ENCODE data around the gene EZH1.
"Not testable (repeated sequence)": the region's sequence is repeated elsewhere in the genome, so short reads cannot be mapped to it uniquely, and the experiment has no call there.

The EZH1 gene

DNA sequence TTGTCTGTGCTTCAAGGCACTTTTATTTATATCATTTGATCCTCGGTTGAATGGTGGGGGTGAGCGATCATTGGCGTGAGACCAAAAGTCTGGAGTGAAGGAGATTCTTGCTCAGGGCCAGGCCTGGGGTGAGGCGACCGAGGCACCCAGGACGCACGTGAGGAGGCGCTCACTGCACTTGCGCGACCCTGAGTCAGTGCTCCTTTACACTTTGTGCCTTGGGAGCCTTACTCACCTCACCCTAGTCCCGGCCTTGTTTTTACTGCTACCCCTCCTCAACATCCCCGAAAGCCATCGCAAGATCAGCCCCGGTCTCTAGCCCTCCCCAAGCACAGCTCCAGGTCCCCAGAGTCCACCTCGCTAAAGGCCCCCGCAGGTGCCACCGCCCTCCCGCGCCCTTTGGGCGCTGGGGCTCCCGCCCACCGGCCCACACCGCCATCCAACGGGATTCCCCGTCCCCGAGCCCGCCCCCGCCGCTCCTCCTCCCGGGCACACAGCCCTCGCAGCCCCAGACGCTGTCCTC is 496 bp downstream of the EZH1 start:
- Histone ChIP-seq H3K9ac (ENCODE audit: low read length) (peak overlapping the region; percentile 67), H3K4me3 (ENCODE audit: low read length) (peak overlapping the region; percentile 72), H3K36me3 (ENCODE audit: control insufficient read depth, low read depth, low read length) (no peaks in the 10 kb centered on the region), H3K27ac (ENCODE audit: low read length) (peak overlapping the region; percentile 21), H3K9me3 (ENCODE audit: control insufficient read depth, low read depth, low read length) (peaks cover 4% of the 10 kb centered on the region), H3K4me1 (ENCODE audit: control insufficient read depth, low read depth, low read length) (peaks cover 16% of the 10 kb centered on the region), H3K27me3 (ENCODE audit: control insufficient read depth, insufficient read depth, low read length) (peaks cover 28% of the 10 kb centered on the region)

DNA sequence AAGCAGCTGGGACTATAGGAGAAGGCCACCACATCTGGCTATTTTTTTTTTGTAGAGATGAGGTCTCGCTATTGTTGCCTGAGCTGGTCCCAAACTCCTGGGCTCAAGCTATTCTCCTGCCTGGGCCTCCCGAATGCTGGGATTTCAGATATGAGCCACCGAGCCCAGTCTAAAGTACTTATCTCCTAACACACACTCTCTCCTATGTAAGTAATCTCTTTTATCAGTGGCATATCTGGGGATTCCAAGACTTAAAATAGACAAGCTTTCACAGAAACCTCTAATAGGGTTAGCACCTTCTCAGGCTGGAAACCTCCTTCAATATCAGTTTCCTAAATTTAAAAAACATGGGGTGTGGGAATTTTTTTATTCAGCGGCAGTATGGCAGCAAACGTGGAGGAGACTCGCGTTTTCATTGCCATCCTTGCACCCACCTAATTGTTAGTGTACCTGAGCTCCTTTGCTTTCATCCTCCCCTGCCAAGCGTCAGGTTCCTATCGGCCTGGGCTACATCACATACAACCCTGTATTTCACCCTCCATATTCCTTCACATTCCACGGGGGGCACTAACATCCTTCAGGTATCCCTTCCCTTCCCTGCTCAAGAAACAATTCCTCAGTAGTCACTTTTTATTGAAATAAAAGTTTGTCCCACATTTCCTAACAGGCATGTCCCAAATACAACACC is 1.1 kb downstream of the EZH1 start:
- peak overlapping the region; percentile 21 for H3K27ac ChIP-seq (ENCODE audit: low read length)
- peak overlapping the region; percentile 67 for H3K9ac ChIP-seq (ENCODE audit: low read length)
- peaks cover 4% of the 10 kb centered on the region for H3K9me3 ChIP-seq (ENCODE audit: control insufficient read depth, low read depth, low read length)
- peak overlapping the region; percentile 72 for H3K4me3 ChIP-seq (ENCODE audit: low read length)
- H3K4me1 ChIP-seq (ENCODE audit: control insufficient read depth, low read depth, low read length) = peaks cover 15% of the 10 kb centered on the region
- H3K36me3 ChIP-seq (ENCODE audit: control insufficient read depth, low read depth, low read length) = no peaks in the 10 kb centered on the region
- H3K27me3 ChIP-seq (ENCODE audit: control insufficient read depth, insufficient read depth, low read length) = peaks cover 28% of the 10 kb centered on the region

DNA sequence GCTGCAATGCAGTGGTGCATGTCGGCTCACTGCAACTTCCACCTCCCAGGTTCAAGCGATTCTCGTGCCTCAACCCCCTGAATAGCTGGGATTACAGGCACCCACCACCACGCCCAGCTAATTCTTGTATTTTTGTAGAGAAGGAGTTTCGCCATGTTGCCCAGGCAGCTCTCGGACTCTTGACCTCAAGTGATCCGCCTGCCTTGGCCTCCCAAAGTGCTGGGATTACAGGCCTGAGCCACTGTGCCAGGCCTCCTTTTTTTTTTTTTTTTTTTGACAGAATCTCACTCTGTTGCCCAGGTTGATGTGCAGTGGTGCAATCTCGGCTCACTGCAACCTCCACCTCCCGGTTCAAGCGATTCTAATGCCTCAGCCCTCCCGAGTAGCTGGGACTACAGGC is 1.9 kb downstream of the EZH1 start:
- not testable (repeated sequence) for H3K4me1 ChIP-seq (ENCODE audit: control insufficient read depth, low read depth, low read length); H3K36me3 ChIP-seq (ENCODE audit: control insufficient read depth, low read depth, low read length); H3K9ac ChIP-seq (ENCODE audit: low read length); H3K9me3 ChIP-seq (ENCODE audit: control insufficient read depth, low read depth, low read length); H3K4me3 ChIP-seq (ENCODE audit: low read length); H3K27ac ChIP-seq (ENCODE audit: low read length)
- H3K27me3 ChIP-seq (ENCODE audit: control insufficient read depth, insufficient read depth, low read length) = peaks cover 25% of the 10 kb centered on the region

DNA sequence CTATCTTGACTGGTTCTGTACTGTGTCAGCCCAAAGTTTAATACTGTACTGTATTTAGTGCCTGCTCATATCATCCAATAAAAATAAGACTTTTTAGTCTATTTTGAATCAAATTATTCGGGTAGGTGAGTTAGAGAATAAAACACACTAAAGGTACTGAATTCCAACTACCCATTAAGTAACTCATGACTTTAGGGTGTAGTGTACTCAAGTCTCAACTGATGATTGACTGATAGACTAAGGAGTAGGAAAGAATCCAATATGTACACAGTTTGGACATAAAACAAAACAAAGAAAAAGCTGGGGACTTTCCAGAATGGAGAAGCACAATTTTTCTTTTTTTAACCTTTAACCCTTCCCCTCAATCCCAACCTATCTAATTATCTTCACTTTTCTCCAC is 4.1 kb downstream of the EZH1 start:
- H3K4me3 ChIP-seq (ENCODE audit: low read length) = no peak overlapping the region
- no peak overlapping the region for H3K9ac ChIP-seq (ENCODE audit: low read length)
- H3K36me3 ChIP-seq (ENCODE audit: control insufficient read depth, low read depth, low read length) = no peaks in the 10 kb centered on the region
- peaks cover 6% of the 10 kb centered on the region for H3K4me1 ChIP-seq (ENCODE audit: control insufficient read depth, low read depth, low read length)
- peaks cover 4% of the 10 kb centered on the region for H3K9me3 ChIP-seq (ENCODE audit: control insufficient read depth, low read depth, low read length)
- H3K27me3 ChIP-seq (ENCODE audit: control insufficient read depth, insufficient read depth, low read length) = peaks cover 8% of the 10 kb centered on the region
- no peak overlapping the region for H3K27ac ChIP-seq (ENCODE audit: low read length)

DNA sequence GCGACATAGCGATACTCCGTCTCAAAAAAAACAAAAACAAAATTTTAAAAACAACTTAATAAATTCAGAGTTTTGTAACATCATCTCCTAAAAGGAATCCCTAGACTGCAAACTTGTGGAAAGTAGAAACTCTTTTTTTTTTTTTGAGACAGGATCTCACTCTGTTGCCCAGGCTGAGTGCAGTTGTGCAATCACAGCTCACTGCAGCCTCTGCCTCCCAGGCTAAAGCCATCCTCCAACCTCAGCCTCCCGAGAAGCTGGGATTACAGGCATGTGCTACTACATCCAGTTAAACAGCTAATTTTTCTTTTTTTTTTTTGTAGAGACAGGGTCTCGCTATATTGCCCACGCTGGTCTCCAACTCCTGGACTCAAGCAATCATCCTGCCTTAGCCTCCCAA is 19.7 kb downstream of the EZH1 start:
- no peak overlapping the region for H3K27ac ChIP-seq (ENCODE audit: low read length)
- H3K27me3 ChIP-seq (ENCODE audit: control insufficient read depth, insufficient read depth, low read length) = no peaks in the 10 kb centered on the region
- no peaks in the 10 kb centered on the region for H3K4me1 ChIP-seq (ENCODE audit: control insufficient read depth, low read depth, low read length)
- H3K36me3 ChIP-seq (ENCODE audit: control insufficient read depth, low read depth, low read length) = peaks cover 40% of the 10 kb centered on the region
- H3K4me3 ChIP-seq (ENCODE audit: low read length) = no peak overlapping the region
- no peak overlapping the region for H3K9ac ChIP-seq (ENCODE audit: low read length)
- H3K9me3 ChIP-seq (ENCODE audit: control insufficient read depth, low read depth, low read length) = no peaks in the 10 kb centered on the region

DNA sequence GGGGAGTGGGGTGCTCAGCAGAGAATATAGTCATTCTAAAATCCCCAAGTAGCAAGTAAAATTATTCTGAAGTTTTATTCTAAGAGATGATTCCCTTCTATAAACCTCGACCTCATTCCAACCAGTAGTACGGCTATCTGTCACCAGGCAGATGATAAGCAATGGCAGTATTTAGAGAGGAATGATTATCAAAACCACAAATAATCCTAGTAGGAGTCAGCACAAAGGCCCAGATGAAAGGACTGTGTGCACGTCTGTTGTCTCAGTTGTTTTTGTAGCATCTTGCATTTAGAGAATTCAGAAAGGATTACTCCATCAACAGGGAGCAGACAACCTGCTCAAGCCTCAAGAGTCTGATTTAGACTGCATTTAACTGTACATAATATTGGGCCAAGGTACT is 21.2 kb downstream of the EZH1 start:
- Histone ChIP-seq H3K4me1 (ENCODE audit: control insufficient read depth, low read depth, low read length) (no peaks in the 10 kb centered on the region), H3K9ac (ENCODE audit: low read length) (no peak overlapping the region), H3K9me3 (ENCODE audit: control insufficient read depth, low read depth, low read length) (no peaks in the 10 kb centered on the region), H3K4me3 (ENCODE audit: low read length) (no peak overlapping the region), H3K27me3 (ENCODE audit: control insufficient read depth, insufficient read depth, low read length) (no peaks in the 10 kb centered on the region), H3K36me3 (ENCODE audit: control insufficient read depth, low read depth, low read length) (peaks cover 45% of the 10 kb centered on the region), H3K27ac (ENCODE audit: low read length) (no peak overlapping the region)

DNA sequence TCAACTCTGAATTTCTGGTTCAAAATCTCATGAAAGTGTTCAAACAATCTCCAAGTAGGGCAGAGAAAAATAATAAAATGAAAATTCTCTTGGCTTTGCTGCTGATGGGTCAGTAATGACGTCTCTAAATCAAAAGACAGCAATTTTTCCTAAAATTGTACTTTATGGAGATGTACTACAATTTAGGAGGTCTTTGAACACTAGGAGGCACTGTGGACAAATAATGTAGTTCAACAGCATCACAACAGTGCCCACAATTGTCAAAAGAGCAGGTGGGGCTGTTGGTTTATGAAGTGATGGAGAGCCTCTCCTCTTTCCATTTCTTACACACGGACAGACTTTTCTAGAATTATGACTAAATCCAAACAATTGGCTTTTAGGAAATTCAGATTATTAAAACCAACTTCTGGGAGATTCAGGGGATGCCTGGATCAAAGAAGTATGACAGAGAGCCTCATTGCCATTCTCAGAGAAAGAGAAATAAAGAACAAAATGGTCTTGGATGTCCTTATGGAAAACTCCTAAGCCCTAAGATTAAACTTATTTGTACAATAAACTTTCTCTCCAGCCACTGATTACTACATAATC is 23.8 kb downstream of the EZH1 start:
- no peaks in the 10 kb centered on the region for H3K4me1 ChIP-seq (ENCODE audit: control insufficient read depth, low read depth, low read length)
- H3K9me3 ChIP-seq (ENCODE audit: control insufficient read depth, low read depth, low read length) = no peaks in the 10 kb centered on the region
- no peaks in the 10 kb centered on the region for H3K27me3 ChIP-seq (ENCODE audit: control insufficient read depth, insufficient read depth, low read length)
- H3K4me3 ChIP-seq (ENCODE audit: low read length) = no peak overlapping the region
- no peak overlapping the region for H3K9ac ChIP-seq (ENCODE audit: low read length)
- H3K27ac ChIP-seq (ENCODE audit: low read length) = no peak overlapping the region
- H3K36me3 ChIP-seq (ENCODE audit: control insufficient read depth, low read depth, low read length) = peaks cover 56% of the 10 kb centered on the region

DNA sequence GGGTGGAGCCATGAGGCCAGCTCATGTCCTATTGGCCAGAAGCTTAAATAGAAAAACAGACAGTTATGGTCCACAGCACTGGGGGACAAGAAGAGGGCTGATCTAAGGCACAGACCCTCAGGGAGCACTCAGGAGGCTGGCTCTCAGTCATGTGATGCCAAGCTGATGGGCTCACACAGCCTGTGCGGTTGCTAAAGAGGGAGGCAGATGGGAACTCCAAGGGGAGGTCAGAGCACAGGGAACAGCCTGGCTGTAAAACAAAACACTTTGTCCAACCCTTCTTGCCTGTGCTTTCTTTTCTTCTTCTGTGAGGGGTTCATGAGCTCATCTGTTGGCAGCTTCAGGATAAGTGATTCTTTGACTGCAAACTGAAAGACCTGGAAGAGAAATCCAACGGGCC is 35.3 kb downstream of the EZH1 start:
- Histone ChIP-seq H3K4me1 (ENCODE audit: control insufficient read depth, low read depth, low read length) (no peaks in the 10 kb centered on the region), H3K4me3 (ENCODE audit: low read length) (no peak overlapping the region), H3K9ac (ENCODE audit: low read length) (no peak overlapping the region), H3K36me3 (ENCODE audit: control insufficient read depth, low read depth, low read length) (peaks cover 57% of the 10 kb centered on the region), H3K27me3 (ENCODE audit: control insufficient read depth, insufficient read depth, low read length) (no peaks in the 10 kb centered on the region), H3K9me3 (ENCODE audit: control insufficient read depth, low read depth, low read length) (no peaks in the 10 kb centered on the region), H3K27ac (ENCODE audit: low read length) (no peak overlapping the region)

DNA sequence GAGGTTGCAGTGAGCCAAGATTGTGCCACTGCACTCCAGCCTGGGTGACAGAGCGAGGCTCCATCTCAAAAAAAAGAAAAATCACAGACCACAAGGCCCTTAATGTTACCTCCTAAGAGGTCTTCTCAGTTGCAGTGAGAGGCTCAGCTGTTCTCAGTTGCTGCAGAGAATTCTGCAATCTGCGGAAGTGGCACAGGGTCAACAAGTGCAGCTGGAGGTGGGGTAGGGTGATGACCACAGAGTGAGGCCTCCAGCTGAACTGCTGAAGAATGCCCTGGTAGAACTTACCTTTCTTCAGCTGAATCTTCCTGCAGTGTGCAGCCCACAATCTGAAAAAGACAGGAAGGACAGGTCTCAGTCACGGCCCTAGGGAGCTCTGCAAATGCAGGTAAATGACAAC is 36.3 kb downstream of the EZH1 start:
- H3K27me3 ChIP-seq (ENCODE audit: control insufficient read depth, insufficient read depth, low read length) = no peaks in the 10 kb centered on the region
- peaks cover 57% of the 10 kb centered on the region for H3K36me3 ChIP-seq (ENCODE audit: control insufficient read depth, low read depth, low read length)
- H3K4me1 ChIP-seq (ENCODE audit: control insufficient read depth, low read depth, low read length) = no peaks in the 10 kb centered on the region
- H3K9ac ChIP-seq (ENCODE audit: low read length) = no peak overlapping the region
- H3K4me3 ChIP-seq (ENCODE audit: low read length) = no peak overlapping the region
- H3K27ac ChIP-seq (ENCODE audit: low read length) = no peak overlapping the region
- H3K9me3 ChIP-seq (ENCODE audit: control insufficient read depth, low read depth, low read length) = no peaks in the 10 kb centered on the region

DNA sequence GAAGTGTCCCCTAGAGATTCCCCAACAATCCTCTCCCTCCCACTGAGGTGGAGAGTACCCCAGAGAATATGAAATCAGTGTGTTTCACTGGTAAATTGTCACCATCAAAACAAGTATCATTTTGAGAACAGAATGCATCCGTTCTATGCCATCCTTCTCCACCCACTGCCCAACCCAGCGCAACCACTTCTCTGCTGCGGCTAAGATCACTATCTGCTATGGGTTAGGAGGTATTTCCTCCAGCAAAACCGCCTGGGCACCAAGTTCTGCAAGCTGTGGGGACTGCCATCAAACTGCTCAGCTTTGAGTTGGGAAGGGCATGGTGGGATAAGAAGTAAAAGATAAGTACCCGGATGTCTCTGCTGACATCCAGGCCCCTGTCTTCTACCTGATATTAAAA is 38.1 kb downstream of the EZH1 start:
- no peak overlapping the region for H3K27ac ChIP-seq (ENCODE audit: low read length)
- H3K4me1 ChIP-seq (ENCODE audit: control insufficient read depth, low read depth, low read length) = no peaks in the 10 kb centered on the region
- H3K36me3 ChIP-seq (ENCODE audit: control insufficient read depth, low read depth, low read length) = peaks cover 59% of the 10 kb centered on the region
- H3K27me3 ChIP-seq (ENCODE audit: control insufficient read depth, insufficient read depth, low read length) = no peaks in the 10 kb centered on the region
- no peaks in the 10 kb centered on the region for H3K9me3 ChIP-seq (ENCODE audit: control insufficient read depth, low read depth, low read length)
- H3K9ac ChIP-seq (ENCODE audit: low read length) = no peak overlapping the region
- H3K4me3 ChIP-seq (ENCODE audit: low read length) = no peak overlapping the region

DNA sequence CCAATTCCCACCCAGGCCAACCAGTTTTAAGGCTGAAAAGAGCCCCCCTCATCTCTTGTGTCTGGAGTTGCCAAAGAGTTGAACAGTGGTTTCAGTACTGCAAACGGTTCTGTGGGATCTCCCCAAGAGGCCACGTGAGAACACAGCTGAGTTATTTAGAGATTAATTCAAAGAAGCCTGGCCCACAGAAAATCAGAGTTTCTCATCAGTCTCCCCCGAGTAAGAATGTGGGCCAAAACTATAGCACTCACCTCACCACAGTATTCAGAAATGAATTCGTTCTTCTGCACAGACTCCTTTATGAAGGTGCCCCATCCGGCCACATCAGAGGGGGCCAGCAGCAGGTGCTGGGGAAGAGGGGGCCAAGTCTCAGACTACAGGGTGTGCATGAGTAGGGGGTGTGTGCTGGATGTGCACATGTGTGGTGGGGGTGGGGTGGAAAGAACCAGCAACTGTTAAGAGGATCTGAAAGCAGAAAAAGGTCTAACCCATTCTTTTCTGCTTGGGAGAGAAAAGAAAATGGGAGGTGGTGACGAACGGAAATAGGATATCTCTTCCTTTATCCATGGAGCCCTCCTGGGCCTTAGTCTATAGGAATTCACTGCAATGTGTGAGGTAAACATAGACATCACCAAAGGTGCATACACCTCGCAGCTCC is 39.9 kb downstream of the EZH1 start:
- H3K27me3 ChIP-seq (ENCODE audit: control insufficient read depth, insufficient read depth, low read length) = no peaks in the 10 kb centered on the region
- no peaks in the 10 kb centered on the region for H3K9me3 ChIP-seq (ENCODE audit: control insufficient read depth, low read depth, low read length)
- peaks cover 58% of the 10 kb centered on the region for H3K36me3 ChIP-seq (ENCODE audit: control insufficient read depth, low read depth, low read length)
- no peaks in the 10 kb centered on the region for H3K4me1 ChIP-seq (ENCODE audit: control insufficient read depth, low read depth, low read length)
- no peak overlapping the region for H3K9ac ChIP-seq (ENCODE audit: low read length)
- H3K4me3 ChIP-seq (ENCODE audit: low read length) = no peak overlapping the region
- H3K27ac ChIP-seq (ENCODE audit: low read length) = no peak overlapping the region

DNA sequence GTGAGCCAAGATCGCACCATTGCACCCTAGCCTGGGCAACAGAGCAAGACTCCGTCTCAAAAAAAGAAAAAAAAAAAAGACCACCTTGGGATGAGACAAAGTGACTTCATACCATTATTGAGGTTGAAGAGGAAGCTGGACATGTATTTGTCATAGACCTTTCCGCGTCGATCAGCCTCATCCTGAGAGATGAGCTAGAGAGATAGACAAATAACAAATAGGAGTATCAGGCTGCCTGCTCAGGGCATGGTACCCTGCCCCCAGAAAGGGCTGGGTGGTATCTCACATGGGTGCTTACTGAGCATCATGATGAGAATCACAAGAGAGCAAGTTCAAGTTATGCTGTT is 40.4 kb downstream of the EZH1 start:
- Histone ChIP-seq H3K9ac (ENCODE audit: low read length) (no peak overlapping the region), H3K4me1 (ENCODE audit: control insufficient read depth, low read depth, low read length) (no peaks in the 10 kb centered on the region), H3K27ac (ENCODE audit: low read length) (no peak overlapping the region), H3K36me3 (ENCODE audit: control insufficient read depth, low read depth, low read length) (peaks cover 53% of the 10 kb centered on the region), H3K27me3 (ENCODE audit: control insufficient read depth, insufficient read depth, low read length) (no peaks in the 10 kb centered on the region), H3K4me3 (ENCODE audit: low read length) (no peak overlapping the region), H3K9me3 (ENCODE audit: control insufficient read depth, low read depth, low read length) (no peaks in the 10 kb centered on the region)
